Activated CD8-positive, alpha-beta T cell treated with anti-CD3 and anti-CD28 coated beads, Interleukin-2, amount 10 ng/mL, durations not matched to agents 7 days and 5 days (primary cell): ENCODE measurements around the gene HEMGN. TPM values are rescaled to one million over a fixed set of nuclear protein-coding genes. Genes with fewer than 3 reads are reported as not detected.
A peak's percentile ranks its signal among the peaks of the same experiment; 100 is the strongest.

Experiments used
- ATAC-seq: fragments of 150-1000 bp; cut with Tn5 transposase; one replicate; pipeline ENCODE4 v1.10.0; 2021; ENCODE audit warnings: moderate library complexity
- CTCF ChIA-PET: fragments of 350-600 bp; sonication (Branson Sonifier 250); formaldehyde crosslinking; loops from one replicate; lab custom pipeline; 2021; ENCODE audit warnings: antibody characterized with exemption; lab: Charles Lee
- POLR2A ChIA-PET: fragments of 350-600 bp; sonication (Branson Sonifier 250); formaldehyde crosslinking; loops from one replicate; lab custom pipeline; 2021; ENCODE audit warnings: antibody characterized with exemption; lab: Charles Lee
- DNase-seq: peaks from one replicate; pipeline ENCODE4 v3.0.0-alpha.2; 2020
- H3K27ac Mint-ChIP-seq: one replicate; pipeline ENCODE4 v1.8.0; 2021; ENCODE audit warnings: mild to moderate bottlenecking, mixed read lengths
- H3K27me3 Mint-ChIP-seq: one replicate; pipeline ENCODE4 v1.8.0; 2021; ENCODE audit warnings: low read depth, mixed read lengths
- H3K36me3 Mint-ChIP-seq: one replicate; pipeline ENCODE4 v1.8.0; 2021; ENCODE audit warnings: low read depth, mixed read lengths
- H3K4me1 Mint-ChIP-seq: one replicate; pipeline ENCODE4 v1.8.0; 2021; ENCODE audit warnings: low read depth, mixed read lengths
- H3K4me3 Mint-ChIP-seq: one replicate; pipeline ENCODE4 v1.8.0; 2021; ENCODE audit warnings: mild to moderate bottlenecking, mixed read lengths
- H3K9me3 Mint-ChIP-seq: one replicate; pipeline ENCODE4 v1.8.0; 2022; ENCODE audit warnings: mixed read lengths; ENCODE audit not compliant: insufficient read depth
- total RNA-seq, 2 experiments: library from RNA; stranded (reverse); gene quantifications; one replicate each; pipeline ENCODE4 v1.2.3, GENCODE V29; 2021

Gene HEMGN
- total RNA-seq, 2 experiments from 2014 or later: 1.2 to 1.6 TPM

- Mint-ChIP-seq H3K4me3 (no peak overlapping the region), H3K27me3 (no peaks in the 10 kb centered on the region), H3K4me1 (peaks cover 35% of the 10 kb centered on the region), H3K9me3 (no peaks in the 10 kb centered on the region), H3K27ac (no peak overlapping the region), H3K36me3 (peaks cover 68% of the 10 kb centered on the region)
- ATAC-seq: no peak
- DNase-seq: no peak
- ChIA-PET POLR2A (interaction anchor here (0.9 to 2.9 kb wide), 2 partner anchors 9 to 11 kb away, joined by 3 to 10 read pairs; partner anchors contain the start of gene TRMO), CTCF (interaction anchor here (1.0 to 6.4 kb wide), 4 partner anchors 10 to 21 kb away, joined by 4 to 28 read pairs (median 4); partner anchors contain the start of gene TRMO)
These were observed 26.4 kb downstream of the HEMGN start for GRCh38 chr9:97911528-97911927.

- peaks cover 46% of the 10 kb centered on the region for H3K4me1 Mint-ChIP-seq
- DNase-seq (peak; percentile 14), ATAC-seq (no peak)
- ChIA-PET POLR2A (interaction anchor here (3.2 kb wide), 1 partner anchor 12 kb away, joined by 21 read pairs; the partner anchor contains the start of gene TRMO), CTCF (interaction anchor here (1.2 to 6.4 kb wide), 3 partner anchors 9 to 21 kb away, joined by 4 to 28 read pairs (median 20); partner anchors contain the start of gene TRMO)
- peak overlapping the region; percentile 33 for H3K27ac Mint-ChIP-seq
- H3K9me3 Mint-ChIP-seq: no peaks in the 10 kb centered on the region
- peaks cover 67% of the 10 kb centered on the region for H3K36me3 Mint-ChIP-seq
- no peaks in the 10 kb centered on the region for H3K27me3 Mint-ChIP-seq
- H3K4me3 Mint-ChIP-seq: no peak overlapping the region
These were observed 27.6 kb downstream of the HEMGN start for GRCh38 chr9:97910357-97910756.

- POLR2A ChIA-PET: interaction anchor here (0.7 to 3.2 kb wide), 2 partner anchors 13 to 142 kb away, joined by 3 to 21 read pairs; partner anchors contain the start of gene TRMO
- Mint-ChIP-seq H3K9me3 (no peaks in the 10 kb centered on the region), H3K4me1 (peaks cover 53% of the 10 kb centered on the region), H3K27me3 (no peaks in the 10 kb centered on the region), H3K27ac (peak overlapping the region; percentile 63), H3K4me3 (no peak overlapping the region), H3K36me3 (peaks cover 61% of the 10 kb centered on the region)
- ATAC-seq: no peak
- CTCF ChIA-PET: interaction anchor here (0.9 to 6.4 kb wide), 8 partner anchors 7 to 19 kb away, joined by 3 to 28 read pairs (median 6); partner anchors contain the start of gene TRMO
- peak; percentile 2 for DNase-seq
These were observed 29.3 kb downstream of the HEMGN start for GRCh38 chr9:97908705-97909104.

GRCh38 chr9:97907632-97908031 is 30.3 kb downstream of the HEMGN start:
- POLR2A ChIA-PET: interaction anchor here (3.2 to 3.7 kb wide), 2 partner anchors 14 kb away, joined by 21 to 76 read pairs; partner anchors contain the start of gene TRMO
- no peak overlapping the region for H3K4me3 Mint-ChIP-seq

GRCh38 chr9:97907046-97907445 is 30.9 kb downstream of the HEMGN start:
- ATAC-seq (peak; percentile 17), DNase-seq (peak; percentile 43)
- ChIA-PET CTCF (interaction anchor here (1.4 to 11.0 kb wide), 5 partner anchors 9 to 195 kb away, joined by 3 to 222 read pairs (median 7); partner anchors contain the start of gene TRMO), POLR2A (interaction anchor here (0.6 to 3.7 kb wide), 4 partner anchors 11 to 1545 kb away, joined by 3 to 76 read pairs (median 6); partner anchors contain the start of genes TRIM14 and TRMO)
- no peaks in the 10 kb centered on the region for H3K27me3 Mint-ChIP-seq
- peaks cover 54% of the 10 kb centered on the region for H3K36me3 Mint-ChIP-seq
- peaks cover 63% of the 10 kb centered on the region for H3K4me1 Mint-ChIP-seq
- peak overlapping the region; percentile 72 for H3K4me3 Mint-ChIP-seq
- H3K27ac Mint-ChIP-seq: peak overlapping the region; percentile 98
- no peaks in the 10 kb centered on the region for H3K9me3 Mint-ChIP-seq

More at GRCh38 chr9:97907632-97908031, 30.3 kb downstream of the HEMGN start:
- H3K27me3 Mint-ChIP-seq: no peaks in the 10 kb centered on the region
- no peak for ATAC-seq
- peak overlapping the region; percentile 98 for H3K27ac Mint-ChIP-seq
- CTCF ChIA-PET: interaction anchor here (1.6 to 11.0 kb wide), 5 partner anchors 9 to 18 kb away, joined by 6 to 222 read pairs (median 20); partner anchors contain the start of gene TRMO
- H3K9me3 Mint-ChIP-seq: no peaks in the 10 kb centered on the region
- peak; percentile 17 for DNase-seq
- H3K4me1 Mint-ChIP-seq: peaks cover 61% of the 10 kb centered on the region
- peaks cover 57% of the 10 kb centered on the region for H3K36me3 Mint-ChIP-seq

GRCh38 chr9:97906236-97906831 is 31.6 kb downstream of the HEMGN start:
- peak overlapping the region; percentile 98 for H3K27ac Mint-ChIP-seq
- H3K4me3 Mint-ChIP-seq: peak overlapping the region; percentile 72
- ATAC-seq: peak; percentile 3
- H3K9me3 Mint-ChIP-seq: no peaks in the 10 kb centered on the region
- no peaks in the 10 kb centered on the region for H3K27me3 Mint-ChIP-seq
- POLR2A ChIA-PET: interaction anchor here (1.0 to 3.7 kb wide), 4 partner anchors 12 to 213 kb away, joined by 3 to 76 read pairs (median 4); partner anchors contain the start of genes ANP32B, TRIM14 and TRMO
- H3K36me3 Mint-ChIP-seq: peaks cover 55% of the 10 kb centered on the region
- peaks cover 70% of the 10 kb centered on the region for H3K4me1 Mint-ChIP-seq
- CTCF ChIA-PET: interaction anchor here (1.4 to 11.0 kb wide), 5 partner anchors 10 to 196 kb away, joined by 3 to 222 read pairs (median 7); partner anchors contain the start of genes ANP32B and TRMO
- no peak for DNase-seq

- H3K4me1 Mint-ChIP-seq: peaks cover 75% of the 10 kb centered on the region
- no peaks in the 10 kb centered on the region for H3K27me3 Mint-ChIP-seq
- ChIA-PET CTCF (interaction anchor here (0.8 to 11.0 kb wide), 5 partner anchors 9 to 129 kb away, joined by 4 to 222 read pairs (median 7); partner anchors contain the start of genes ANP32B and TRMO), POLR2A (interaction anchor here (0.6 to 3.7 kb wide), 5 partner anchors 13 to 352 kb away, joined by 3 to 76 read pairs (median 4); partner anchors contain the start of genes ANP32B, NCBP1, TRMO and TSTD2)
- peak overlapping the region; percentile 98 for H3K27ac Mint-ChIP-seq
- peak overlapping the region; percentile 79 for H3K4me3 Mint-ChIP-seq
- peak; percentile 74 for DNase-seq
- peak; percentile 80 for ATAC-seq
- H3K9me3 Mint-ChIP-seq: no peaks in the 10 kb centered on the region
- peaks cover 53% of the 10 kb centered on the region for H3K36me3 Mint-ChIP-seq
These were observed 32.7 kb downstream of the HEMGN start for GRCh38 chr9:97905228-97905627.

GRCh38 chr9:97904725-97905124 is 33.2 kb downstream of the HEMGN start:
- H3K9me3 Mint-ChIP-seq: no peaks in the 10 kb centered on the region
- ATAC-seq: peak; percentile 84
- no peaks in the 10 kb centered on the region for H3K27me3 Mint-ChIP-seq

GRCh38 chr9:97903177-97903576 is 34.8 kb downstream of the HEMGN start:
- Mint-ChIP-seq H3K4me3 (peak overlapping the region; percentile 24), H3K27me3 (no peaks in the 10 kb centered on the region), H3K27ac (peak overlapping the region; percentile 66), H3K9me3 (no peaks in the 10 kb centered on the region), H3K4me1 (peaks cover 63% of the 10 kb centered on the region), H3K36me3 (peaks cover 41% of the 10 kb centered on the region)
- POLR2A ChIA-PET: interaction anchor here (3.8 kb wide), 1 partner anchor 18 kb away, joined by 27 read pairs; the partner anchor contains the start of gene TRMO
- DNase-seq (no peak), ATAC-seq (no peak)
- CTCF ChIA-PET: interaction anchor here (1.0 to 11.0 kb wide), 8 partner anchors 8 to 1047 kb away, joined by 3 to 222 read pairs (median 7); partner anchors contain the start of gene TRMO

More at GRCh38 chr9:97904725-97905124, 33.2 kb downstream of the HEMGN start:
- POLR2A ChIA-PET: interaction anchor here (0.5 to 3.7 kb wide), 8 partner anchors 9 to 352 kb away, joined by 3 to 76 read pairs (median 4); partner anchors contain the start of genes ANP32B, NCBP1, TRMO and TSTD2
- CTCF ChIA-PET: interaction anchor here (0.8 to 11.0 kb wide), 5 partner anchors 8 to 130 kb away, joined by 4 to 222 read pairs (median 7); partner anchors contain the start of genes ANP32B and TRMO
- peak; percentile 84 for DNase-seq
- peak overlapping the region; percentile 79 for H3K4me3 Mint-ChIP-seq
- H3K36me3 Mint-ChIP-seq: peaks cover 50% of the 10 kb centered on the region
- peak overlapping the region; percentile 98 for H3K27ac Mint-ChIP-seq
- peaks cover 73% of the 10 kb centered on the region for H3K4me1 Mint-ChIP-seq

GRCh38 chr9:97900738-97901565 is 37.0 kb downstream of the HEMGN start:
- ChIA-PET POLR2A (interaction anchor here (1.3 to 3.8 kb wide), 3 partner anchors 10 to 354 kb away, joined by 3 to 27 read pairs (median 7); partner anchors contain the start of genes TBC1D2 and TRMO), CTCF (interaction anchor here (0.7 to 11.0 kb wide), 28 partner anchors 11 to 208 kb away, joined by 3 to 222 read pairs (median 4); partner anchors contain the start of genes TRMO and XPA)
- H3K27me3 Mint-ChIP-seq: no peaks in the 10 kb centered on the region
- peaks cover 30% of the 10 kb centered on the region for H3K36me3 Mint-ChIP-seq
- no peak overlapping the region for H3K4me3 Mint-ChIP-seq
- DNase-seq: peak; percentile 46
- H3K9me3 Mint-ChIP-seq: no peaks in the 10 kb centered on the region
- H3K27ac Mint-ChIP-seq: no peak overlapping the region
- peaks cover 43% of the 10 kb centered on the region for H3K4me1 Mint-ChIP-seq
- ATAC-seq: no peak
